Transverse colon (tissue), 4 donors: ENCODE results near the gene B4GALNT3. TPM values are rescaled to one million over a fixed set of nuclear protein-coding genes. Genes with fewer than 3 reads are reported as not detected.
A peak's percentile ranks its signal among the peaks of the same experiment; 100 is the strongest.

Experiments
- DNase-seq: peaks from one replicate; pipeline ENCODE4 v3.0.0-alpha.2; 2019
- H3K27ac ChIP-seq, 4 donors: fragments of 200-600 bp; sonication (generic); 2 replicates each; pipeline ENCODE4 v1.5.1; 2016 to 2018; ENCODE audit warnings: inconsistent platforms in 4 of 4
- H3K27me3 ChIP-seq: fragments of 200-600 bp; sonication (generic); 2 replicates; pipeline ENCODE4 v1.5.1; 2017; ENCODE audit warnings: inconsistent platforms
- H3K36me3 ChIP-seq, 4 donors: fragments of 200-600 bp; sonication (generic); 2 replicates each; pipeline ENCODE4 v1.5.1; 2017 to 2019; ENCODE audit warnings: inconsistent platforms in 4 of 4
- H3K4me1 ChIP-seq, 4 donors: fragments of 200-600 bp; sonication (generic); 2 replicates each; pipeline ENCODE4 v1.5.1; 2017 to 2020; ENCODE audit warnings: inconsistent platforms in 4 of 4
- H3K4me3 ChIP-seq, 4 donors: fragments of 200-600 bp; sonication (generic); 1 replicate in 1 of 4; 2 replicates in 3 of 4; pipeline versions ENCODE4 v1.5.1 to v1.6.1; 2017 to 2019; ENCODE audit warnings: inconsistent platforms in 4 of 4
- H3K9me3 ChIP-seq, 2 donors: fragments of 200-600 bp; sonication (generic); 2 replicates each; pipeline ENCODE4 v1.5.1; 2017 to 2019; ENCODE audit warnings: inconsistent platforms in 2 of 2
- EP300 ChIP-seq: sonication (generic); formaldehyde crosslinking; IDR thresholded peaks from one replicate; pipeline ENCODE4 v1.6.1; 2017; ENCODE audit warnings: antibody characterized with exemption, low read depth
- POLR2A ChIP-seq: fragments of 450-650 bp; IDR thresholded peaks from one replicate; pipeline ENCODE4 v1.6.1; 2016; ENCODE audit warnings: antibody characterized with exemption, mild to moderate bottlenecking, moderate library complexity
- POLR2AphosphoS5 ChIP-seq, 3 donors: sonication (generic); formaldehyde crosslinking; IDR thresholded peaks; one replicate each; pipeline ENCODE4 v1.6.1; 2016; ENCODE audit warnings: antibody characterized with exemption in 3 of 3
- WGBS, 2 donors: methylation state at CpG; one replicate each; pipeline ENCODE4 v1.1.5; 2018; ENCODE audit warnings: low coverage in 1 of 2; 5-methylcytosine and 5-hydroxymethylcytosine counted together
- in situ Hi-C, 4 donors: fragments of 200-750 bp; cut with MboI; loops; one replicate each; pipeline versions ENCODE4 v1.15.0 to v1.15.1; 2017; ENCODE audit warnings: low sequenced_read_pairs in 3 of 4, low pct_ligation_motif_present in 1 of 4, low pct_unique_long_range_greater_than_20kb in 1 of 4
- intact Hi-C: fragments of 100-400 bp; cut with DNase I; formaldehyde crosslinking; loops from one replicate; pipeline ENCODE4 v1.15.1; 2023; ENCODE audit warnings: low total_unique reads
- total RNA-seq, 4 donors: library from RNA; depleted of rRNA; stranded (reverse); fragments of >200 nt; gene quantifications; one replicate each; pipeline ENCODE4 v1.1.0, GENCODE V29; 2016
- TF ChIP-seq, protein P1 (sequence below), 5 experiments: fragments of 200-600 bp in 3 of 5; fragments of 450-650 bp in 2 of 5; sonication (generic) in 3 of 5; IDR thresholded peaks; 1 replicate in 2 of 5; 2 replicates in 3 of 5; pipeline ENCODE4 v1.5.1; 2016 to 2017; ENCODE audit warnings: antibody characterized with exemption in 5 of 5, inconsistent platforms in 3 of 5, mild to moderate bottlenecking in 2 of 5, moderate library complexity in 1 of 5

The B4GALNT3 gene
- total RNA-seq, 4 donors from 2014 or later = 49.8 to 166 (median 93.4) TPM

DNA sequence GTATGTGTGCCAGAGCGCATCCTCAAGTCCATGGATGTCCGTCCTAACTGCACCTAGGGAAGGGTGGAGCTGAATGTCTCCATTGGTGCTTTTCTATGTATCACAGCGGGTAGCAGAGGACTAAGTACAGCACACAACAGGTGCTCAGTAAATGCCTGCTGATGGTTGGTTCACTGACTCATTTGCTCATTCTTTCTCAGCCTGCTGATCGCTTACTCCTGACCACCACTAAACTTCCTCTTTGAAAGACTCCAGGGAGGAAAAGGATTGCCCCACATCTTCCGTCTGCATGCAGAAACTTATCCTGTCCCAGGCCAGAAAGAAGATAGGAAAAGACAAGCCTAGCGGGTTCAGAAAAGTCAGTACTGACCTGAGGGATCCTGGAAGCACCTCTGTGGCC is 66.3 kb downstream of the B4GALNT3 start:
- 86 to 89% methylated on average over 3 to 6 of the region's 6 CpGs for WGBS, 2 donors
- no peaks in the 10 kb centered on the region for H3K36me3 ChIP-seq
- intact Hi-C loops = no loop called here
- no peak overlapping the region for H3K27ac ChIP-seq
- TF ChIP-seq, protein P1, sequence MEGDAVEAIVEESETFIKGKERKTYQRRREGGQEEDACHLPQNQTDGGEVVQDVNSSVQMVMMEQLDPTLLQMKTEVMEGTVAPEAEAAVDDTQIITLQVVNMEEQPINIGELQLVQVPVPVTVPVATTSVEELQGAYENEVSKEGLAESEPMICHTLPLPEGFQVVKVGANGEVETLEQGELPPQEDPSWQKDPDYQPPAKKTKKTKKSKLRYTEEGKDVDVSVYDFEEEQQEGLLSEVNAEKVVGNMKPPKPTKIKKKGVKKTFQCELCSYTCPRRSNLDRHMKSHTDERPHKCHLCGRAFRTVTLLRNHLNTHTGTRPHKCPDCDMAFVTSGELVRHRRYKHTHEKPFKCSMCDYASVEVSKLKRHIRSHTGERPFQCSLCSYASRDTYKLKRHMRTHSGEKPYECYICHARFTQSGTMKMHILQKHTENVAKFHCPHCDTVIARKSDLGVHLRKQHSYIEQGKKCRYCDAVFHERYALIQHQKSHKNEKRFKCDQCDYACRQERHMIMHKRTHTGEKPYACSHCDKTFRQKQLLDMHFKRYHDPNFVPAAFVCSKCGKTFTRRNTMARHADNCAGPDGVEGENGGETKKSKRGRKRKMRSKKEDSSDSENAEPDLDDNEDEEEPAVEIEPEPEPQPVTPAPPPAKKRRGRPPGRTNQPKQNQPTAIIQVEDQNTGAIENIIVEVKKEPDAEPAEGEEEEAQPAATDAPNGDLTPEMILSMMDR (IDR thresholded peaks at IDR 0.05) = no peak
- in situ Hi-C loops = no loop called here
- H3K9me3 ChIP-seq = no peaks in the 10 kb centered on the region
- no peak overlapping the region for H3K4me3 ChIP-seq
- no peak for DNase-seq
- H3K4me1 ChIP-seq = peaks cover 0 to 4% (median 0%) of the 10 kb centered on the region in 4 donors
- H3K27me3 ChIP-seq = no peaks in the 10 kb centered on the region

DNA sequence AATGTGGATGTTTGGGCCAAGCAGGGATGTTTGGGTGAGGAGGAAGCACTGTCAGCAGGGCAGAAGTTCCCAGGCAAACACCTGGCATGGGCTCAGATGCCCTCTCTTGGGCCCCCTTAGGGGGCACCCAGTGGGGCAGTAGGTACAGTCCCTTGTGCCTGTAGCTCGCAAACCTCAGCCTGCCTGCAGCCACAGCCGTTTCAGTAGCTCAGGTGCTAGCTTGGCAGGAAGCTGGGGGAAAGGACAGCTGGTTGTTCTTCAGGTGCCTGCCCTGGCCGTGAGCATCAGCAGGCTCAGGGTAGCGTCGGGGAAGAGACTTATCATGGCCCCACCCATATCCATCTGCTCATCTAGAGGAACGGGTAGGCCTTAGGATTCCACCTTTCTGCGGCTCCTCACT is 67.5 kb downstream of the B4GALNT3 start:
- H3K27ac ChIP-seq = no peak overlapping the region
- intact Hi-C loops = no loop called here
- TF ChIP-seq POLR2A (no peak), EP300 (no peak), POLR2AphosphoS5 (IDR thresholded peaks at IDR 0.05) (no peak)
- TF ChIP-seq, protein P1 (IDR thresholded peaks at IDR 0.05) = no peak
- no peaks in the 10 kb centered on the region for H3K27me3 ChIP-seq
- DNase-seq = no peak
- no peaks in the 10 kb centered on the region for H3K36me3 ChIP-seq
- 69% methylated on average over 7 of the region's 7 CpGs; no CpG with 5 or more reads in 1 of the 2 donors for WGBS, 2 donors
- in situ Hi-C loops = no loop called here
- peaks cover 0 to 4% (median 0%) of the 10 kb centered on the region in 4 donors for H3K4me1 ChIP-seq
- H3K4me3 ChIP-seq = no peak overlapping the region
- H3K9me3 ChIP-seq = no peaks in the 10 kb centered on the region

DNA sequence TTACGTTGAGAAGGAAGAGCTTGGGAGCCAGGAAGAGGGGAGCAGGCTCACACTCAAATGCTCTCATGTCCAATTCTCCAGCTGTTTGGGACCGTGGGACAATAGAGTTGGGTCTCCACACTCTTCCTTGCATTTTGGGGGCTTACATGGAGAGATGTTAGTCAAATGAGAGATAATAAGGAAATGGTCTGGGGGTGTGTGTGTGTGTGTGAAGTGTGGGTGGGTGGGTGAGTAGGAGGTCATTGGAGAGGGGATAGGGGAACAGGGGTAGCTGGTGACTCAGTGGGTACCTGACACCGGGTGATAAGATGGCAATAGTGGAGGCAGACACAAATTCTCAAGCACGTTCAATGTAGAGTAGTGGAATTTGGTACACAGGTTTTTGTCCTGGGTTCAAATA is 68.0 kb downstream of the B4GALNT3 start:
- 82 to 87% methylated on average over 2 to 4 of the region's 4 CpGs for WGBS, 2 donors

DNA sequence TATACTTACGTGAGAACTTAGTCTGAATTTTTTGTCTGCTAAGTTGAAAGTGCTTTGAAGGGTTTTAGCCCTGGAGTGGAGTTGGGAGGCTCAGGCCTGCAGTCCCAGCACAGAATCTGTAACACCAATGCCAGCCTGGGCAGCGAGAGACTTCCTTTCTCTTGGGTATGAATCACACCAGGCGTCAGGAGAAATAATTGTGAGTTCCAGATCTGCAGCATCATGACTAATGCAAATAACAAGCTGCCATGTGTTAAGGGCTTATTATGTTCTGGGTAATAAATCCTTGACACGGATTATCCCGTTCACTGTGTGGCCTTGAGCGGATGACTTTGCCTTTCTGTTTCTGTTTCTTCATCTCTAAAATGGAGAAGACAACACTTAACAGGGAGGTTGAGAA is 70.6 kb downstream of the B4GALNT3 start:
- H3K27ac ChIP-seq = peak overlapping the region in 2 of 4 donors; percentile 23 to 58
- no peaks in the 10 kb centered on the region for H3K9me3 ChIP-seq
- TF ChIP-seq, protein P1 (IDR thresholded peaks at IDR 0.05) = no peak
- no peak for TF ChIP-seq POLR2A
- TF ChIP-seq EP300 = no peak
- no peak for TF ChIP-seq POLR2AphosphoS5 (IDR thresholded peaks at IDR 0.05)
- 82% methylated on average over 4 to 6 of the region's 6 CpGs for WGBS, 2 donors
- H3K36me3 ChIP-seq = no peaks in the 10 kb centered on the region
- in situ Hi-C loops = loop anchor here in 1 of 4 donors (10.0 kb wide), 1 partner anchor 66 kb away; no protein-coding TSS in a partner anchor
- H3K27me3 ChIP-seq = no peaks in the 10 kb centered on the region
- H3K4me1 ChIP-seq = peaks cover 0 to 4% (median 0%) of the 10 kb centered on the region in 4 donors
- no peak for DNase-seq
- intact Hi-C loops = no loop called here
- H3K4me3 ChIP-seq = no peak overlapping the region

More for the DNA sequence above, 68.0 kb downstream of the B4GALNT3 start:
- H3K27ac ChIP-seq = no peak overlapping the region
- H3K4me3 ChIP-seq = no peak overlapping the region
- intact Hi-C loops = no loop called here
- in situ Hi-C loops = no loop called here
- TF ChIP-seq POLR2AphosphoS5 (IDR thresholded peaks at IDR 0.05) (no peak), EP300 (no peak), POLR2A (no peak)
- TF ChIP-seq, protein P1 (IDR thresholded peaks at IDR 0.05) = no peak
- H3K4me1 ChIP-seq = peaks cover 0 to 4% (median 0%) of the 10 kb centered on the region in 4 donors
- H3K36me3 ChIP-seq = no peaks in the 10 kb centered on the region
- H3K27me3 ChIP-seq = no peaks in the 10 kb centered on the region
- DNase-seq = no peak
- no peaks in the 10 kb centered on the region for H3K9me3 ChIP-seq
